CD14-positive monocyte (primary cell): Measurements from ENCODE around the gene ATG12. TPM values are rescaled to one million over a fixed set of nuclear protein-coding genes. Genes with fewer than 3 reads are reported as not detected.
"Not testable (repeated sequence)": the region's sequence is repeated elsewhere in the genome, so short reads cannot be mapped to it uniquely, and the experiment has no call there.

Source experiments
- DNase-seq, 3 donors: peaks; one replicate each; pipeline ENCODE4 v3.0.0-alpha.2; 2011 to 2022
- H2AFZ ChIP-seq: 2 replicates; pipeline ENCODE4 v1.6.0; 2012; ENCODE audit warnings: mild to moderate bottlenecking, low read depth, low read length, inconsistent platforms; ENCODE audit not compliant: insufficient read depth, poor library complexity, severe bottlenecking
- H3K27ac ChIP-seq, 2 donors: 1 replicate in 1 of 2; 2 replicates in 1 of 2; pipeline ENCODE4 v1.5.1; 2012 to 2013; ENCODE audit warnings: low read length in 2 of 2, control low read depth in 1 of 2, inconsistent platforms in 1 of 2, low read depth in 1 of 2, mild to moderate bottlenecking in 1 of 2
- H3K27me3 ChIP-seq, 2 donors: one replicate each; pipeline versions ENCODE4 v1.6.0 to v1.6.1; 2011 to 2013; ENCODE audit warnings: low read length in 2 of 2; ENCODE audit not compliant: control insufficient read depth in 2 of 2, insufficient read depth in 2 of 2
- H3K36me3 ChIP-seq, 2 donors: replicated peaks in 1 of 2; 1 replicate in 1 of 2; 2 replicates in 1 of 2; pipeline versions ENCODE4 v1.5.1 to v1.6.1; 2012 to 2013; ENCODE audit warnings: low read length in 2 of 2, control low read depth in 1 of 2, inconsistent platforms in 1 of 2, mild to moderate bottlenecking in 1 of 2; ENCODE audit not compliant: insufficient read depth in 2 of 2, control insufficient read depth in 1 of 2
- H3K4me1 ChIP-seq, 2 donors: 1 replicate in 1 of 2; 2 replicates in 1 of 2; pipeline versions ENCODE4 v1.5.1 to v1.6.1; 2012 to 2013; ENCODE audit warnings: low read length in 2 of 2, control low read depth in 1 of 2, inconsistent platforms in 1 of 2, mild to moderate bottlenecking in 1 of 2, moderate library complexity in 1 of 2; ENCODE audit not compliant: insufficient read depth in 2 of 2, control insufficient read depth in 1 of 2
- H3K4me2 ChIP-seq: replicated peaks from 2 replicates; pipeline ENCODE3; 2012; ENCODE audit warnings: low read length, moderate library complexity, mild to moderate bottlenecking; ENCODE audit not compliant: poor library complexity, severe bottlenecking; ENCODE audit errors: extremely low read depth
- H3K4me3 ChIP-seq, 3 experiments: fragments of 200-600 bp in 1 of 3; sonication (generic) in 1 of 3; replicated peaks in 1 of 3; 1 replicate in 2 of 3; 2 replicates in 1 of 3; pipeline ENCODE4 v1.5.1; 2011 to 2013; ENCODE audit warnings: low read length in 3 of 3, mild to moderate bottlenecking in 3 of 3, control low read depth in 2 of 3, low read depth in 2 of 3, inconsistent platforms in 1 of 3, moderate library complexity in 1 of 3
- H3K79me2 ChIP-seq: 2 replicates; pipeline ENCODE4 v1.6.0; 2012; ENCODE audit warnings: mild to moderate bottlenecking, control low read depth, inconsistent platforms, low read length, moderate library complexity; ENCODE audit not compliant: insufficient read depth
- H3K9ac ChIP-seq: 2 replicates; pipeline ENCODE4 v1.6.0; 2017; ENCODE audit warnings: low read length, mild to moderate bottlenecking; ENCODE audit not compliant: insufficient read depth, poor library complexity, severe bottlenecking
- H3K9me3 ChIP-seq, 2 donors: replicated peaks in 1 of 2; 1 replicate in 1 of 2; 2 replicates in 1 of 2; pipeline versions ENCODE4 v1.5.1 to v1.6.1; 2012 to 2013; ENCODE audit warnings: low read length in 2 of 2, control low read depth in 1 of 2; ENCODE audit not compliant: control insufficient read depth in 1 of 2, insufficient read depth in 1 of 2
- H4K20me1 ChIP-seq: 2 replicates; pipeline ENCODE4 v1.6.0; 2012; ENCODE audit warnings: mild to moderate bottlenecking, low read length, control low read depth, moderate library complexity; ENCODE audit not compliant: insufficient read depth
- H3K27ac Mint-ChIP-seq, 7 donors: one replicate each; pipeline ENCODE4 v1.8.0; 2020; ENCODE audit warnings: mild to moderate bottlenecking in 7 of 7, mixed read lengths in 7 of 7, moderate library complexity in 6 of 7, inconsistent platforms in 2 of 7
- H3K27me3 Mint-ChIP-seq, 3 donors: one replicate each; pipeline ENCODE4 v1.8.0; 2021 to 2022; ENCODE audit warnings: low read depth in 3 of 3, mild to moderate bottlenecking in 3 of 3, mixed read lengths in 3 of 3, moderate library complexity in 3 of 3, inconsistent platforms in 1 of 3
- H3K36me3 Mint-ChIP-seq, 2 donors: one replicate each; pipeline ENCODE4 v1.8.0; 2020; ENCODE audit warnings: mixed read lengths in 2 of 2, inconsistent platforms in 1 of 2, mild to moderate bottlenecking in 1 of 2
- H3K4me1 Mint-ChIP-seq: one replicate; pipeline ENCODE4 v1.8.0; 2020; ENCODE audit warnings: mild to moderate bottlenecking, mixed read lengths
- H3K4me3 Mint-ChIP-seq, 2 donors: one replicate each; pipeline ENCODE4 v1.8.0; 2020; ENCODE audit warnings: mild to moderate bottlenecking in 2 of 2, mixed read lengths in 2 of 2, moderate library complexity in 1 of 2
- H3K9me3 Mint-ChIP-seq, 7 donors: one replicate each; pipeline ENCODE4 v1.8.0; 2020 to 2022; ENCODE audit warnings: mixed read lengths in 7 of 7, mild to moderate bottlenecking in 6 of 7, moderate library complexity in 6 of 7, inconsistent platforms in 2 of 7
- CTCF ChIP-seq: fragments of 200-600 bp; IDR thresholded peaks from one replicate; pipeline ENCODE4 v1.8.0; 2022; ENCODE audit warnings: antibody characterized with exemption, mild to moderate bottlenecking
- WGBS: methylation state at CpG from one replicate; pipeline ENCODE4 v1.1.5; 2013; ENCODE audit warnings: missing lambda C conversion rate; ENCODE audit not compliant: insufficient coverage; 5-methylcytosine and 5-hydroxymethylcytosine counted together
- intact Hi-C, 2 donors: fragments of 100-400 bp; cut with micrococcal nuclease; formaldehyde crosslinking; loops; one replicate each; pipeline versions ENCODE4 v1.15.0 to v1.15.1; 2023
- polyA plus RNA-seq, 3 donors: library from polyadenylated mRNA; depleted of rRNA in 1 of 3; unstranded in 2 of 3; stranded (reverse) in 1 of 3; fragments of 300-500 nt in 2 of 3; fragments of >200 nt in 1 of 3; fragmentation: Illumina TruSeq in 2 of 3; gene quantifications; 1 replicate in 2 of 3; 2 replicates in 1 of 3; pipeline ENCODE4 v1.2.3, GENCODE V29; 2012 to 2021

ATG12 gene
- polyA plus RNA-seq, 3 donors: 44.3 to 143 (median 101) TPM

DNA sequence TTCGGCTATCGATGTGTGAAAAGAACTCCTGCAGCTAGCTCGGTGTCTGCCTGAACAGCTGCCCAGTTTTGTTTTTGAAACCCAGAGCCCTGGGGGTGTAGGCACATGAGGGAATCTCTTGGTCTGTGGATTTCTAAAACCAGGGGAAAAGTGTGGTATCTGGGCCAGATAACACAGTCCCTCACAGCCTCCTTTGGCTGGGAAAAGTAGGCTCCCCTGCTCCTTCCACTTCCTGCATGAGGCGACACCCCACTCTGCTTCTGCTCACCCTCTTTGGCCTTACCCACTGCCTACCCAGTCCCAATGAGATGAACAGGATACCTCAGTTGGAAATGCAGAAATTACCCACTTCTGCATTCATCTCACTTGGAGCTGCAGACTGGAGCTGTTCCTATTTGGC is 15.4 kb downstream of the ATG12 start:
- H3K27me3 ChIP-seq: no peaks in the 10 kb centered on the region
- no peak for DNase-seq
- H3K4me1 ChIP-seq: no peaks in the 10 kb centered on the region
- no peaks in the 10 kb centered on the region for H3K79me2 ChIP-seq
- H3K27ac Mint-ChIP-seq: peak overlapping the region in 1 of 7 donors; percentile 60
- no peak overlapping the region for H3K4me3 ChIP-seq
- peaks cover 0 to 28% (median 21%) of the 10 kb centered on the region in 7 donors for H3K9me3 Mint-ChIP-seq
- no peak for TF ChIP-seq CTCF
- H3K36me3 Mint-ChIP-seq: peaks cover 22 to 28% of the 10 kb centered on the region in 2 donors
- 88% methylated on average over 4 of the region's 4 CpGs for WGBS
- no peak overlapping the region for H2AFZ ChIP-seq
- no peak overlapping the region for H3K4me2 ChIP-seq
- no peak overlapping the region for H3K4me3 Mint-ChIP-seq
- H3K36me3 ChIP-seq: peaks cover 25 to 30% of the 10 kb centered on the region in 2 donors
- no peaks in the 10 kb centered on the region for H4K20me1 ChIP-seq
- peaks cover 2 to 6% (median 4%) of the 10 kb centered on the region in 3 donors for H3K27me3 Mint-ChIP-seq
- no peak overlapping the region for H3K9ac ChIP-seq
- H3K27ac ChIP-seq: no peak overlapping the region
- no peaks in the 10 kb centered on the region for H3K4me1 Mint-ChIP-seq
- intact Hi-C loops: no loop called here
- peaks cover 0 to 3% of the 10 kb centered on the region in 2 donors for H3K9me3 ChIP-seq

DNA sequence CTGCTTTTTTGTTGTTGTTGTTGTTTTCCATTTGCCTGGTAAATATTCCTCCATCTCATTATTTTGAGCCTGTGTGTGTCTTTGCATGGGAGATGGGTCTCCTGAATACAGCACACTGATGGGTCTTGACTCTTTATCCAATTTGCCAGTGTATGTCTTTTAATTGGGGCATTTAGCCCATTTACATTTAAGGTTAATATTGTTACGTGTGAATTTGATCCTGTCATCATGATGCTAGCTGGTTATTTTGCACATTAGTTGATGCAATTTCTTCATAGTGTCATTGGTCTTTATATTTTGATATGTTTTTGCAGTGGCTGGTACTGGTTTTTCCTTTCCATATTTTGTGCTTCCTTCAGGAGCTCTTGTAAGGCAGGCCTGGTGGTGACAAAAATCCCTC is 16.4 kb downstream of the ATG12 start:
- H3K4me1 Mint-ChIP-seq, H3K27me3 ChIP-seq, H3K9me3 ChIP-seq, H4K20me1 ChIP-seq, intact Hi-C loops, DNase-seq, H3K79me2 ChIP-seq, H3K4me3 ChIP-seq, H3K4me3 Mint-ChIP-seq, H3K27ac Mint-ChIP-seq, H3K27me3 Mint-ChIP-seq, H2AFZ ChIP-seq, H3K27ac ChIP-seq, H3K9ac ChIP-seq, H3K4me2 ChIP-seq, H3K4me1 ChIP-seq: not testable (repeated sequence)
- no CpG with 5 or more reads among the region's 1 CpG for WGBS
- Mint-ChIP-seq H3K9me3 (peaks cover 0 to 28% (median 21%) of the 10 kb centered on the region in 7 donors), H3K36me3 (peaks cover 21 to 22% of the 10 kb centered on the region in 2 donors)
- peaks cover 19 to 20% of the 10 kb centered on the region in 2 donors for H3K36me3 ChIP-seq
